Stimulated activated CD8-positive, alpha-beta memory T cell treated with anti-CD3 and anti-CD28 coated beads, Interleukin-7, amount 100 ng/mL, for 1 hour (primary cell): Measurements from ENCODE around the gene ARHGAP26.
"Not testable (repeated sequence)": the region's sequence is repeated elsewhere in the genome, so short reads cannot be mapped to it uniquely, and the experiment has no call there.

Experiments used
- DNase-seq, 2 donors: peaks; one replicate each; pipeline ENCODE4 v3.0.0-alpha.2; 2020; ENCODE audit warnings: low read depth in 2 of 2

Gene ARHGAP26

DNA sequence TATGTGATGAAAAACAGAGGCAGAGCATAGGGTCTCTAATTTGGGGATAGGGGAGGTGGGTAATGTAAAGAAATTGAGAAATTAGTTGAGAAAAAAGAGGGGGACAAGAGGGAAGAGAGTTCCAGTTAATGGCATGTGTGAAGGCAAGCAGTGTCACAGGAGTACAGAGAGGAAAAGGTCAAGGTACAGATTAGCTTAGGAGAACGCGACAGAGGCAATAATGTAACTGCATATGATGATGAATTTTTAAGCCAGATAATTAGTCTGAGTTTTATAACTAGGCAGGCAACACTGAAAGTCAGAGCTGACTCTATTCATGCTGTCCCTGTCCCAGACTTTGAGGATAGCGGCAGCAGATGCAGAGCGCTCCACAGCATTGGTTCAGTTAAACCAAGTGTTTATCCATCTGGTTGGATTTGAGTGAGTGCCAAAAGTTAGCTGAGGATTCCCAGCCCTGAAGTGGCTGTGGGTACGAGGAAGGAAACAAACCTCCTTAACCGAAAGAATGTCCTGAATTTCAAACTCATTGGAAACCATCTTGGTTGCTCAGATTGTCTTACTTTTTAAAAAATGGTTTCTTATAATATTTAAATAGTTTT, 315.2 kb downstream of the ARHGAP26 start:
- no peak for DNase-seq

DNA sequence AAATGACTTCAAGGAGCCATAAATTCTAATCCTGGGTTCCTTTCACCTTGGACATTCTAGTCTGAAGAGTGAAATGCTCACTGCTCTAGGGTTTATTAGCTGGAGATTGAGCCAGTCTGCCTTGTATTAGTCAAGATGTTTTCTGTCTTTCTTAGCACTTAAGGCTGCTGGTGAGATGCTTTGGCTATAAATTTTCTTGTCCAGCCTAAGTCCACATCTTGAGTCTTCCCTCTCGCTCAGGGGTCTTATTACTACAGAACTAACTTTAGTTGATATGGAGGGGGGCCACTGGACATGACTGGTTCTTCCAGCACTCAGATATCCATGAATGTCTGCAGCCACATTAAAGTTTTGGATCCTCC, 316.4 kb downstream of the ARHGAP26 start:
- no peak for DNase-seq

DNA sequence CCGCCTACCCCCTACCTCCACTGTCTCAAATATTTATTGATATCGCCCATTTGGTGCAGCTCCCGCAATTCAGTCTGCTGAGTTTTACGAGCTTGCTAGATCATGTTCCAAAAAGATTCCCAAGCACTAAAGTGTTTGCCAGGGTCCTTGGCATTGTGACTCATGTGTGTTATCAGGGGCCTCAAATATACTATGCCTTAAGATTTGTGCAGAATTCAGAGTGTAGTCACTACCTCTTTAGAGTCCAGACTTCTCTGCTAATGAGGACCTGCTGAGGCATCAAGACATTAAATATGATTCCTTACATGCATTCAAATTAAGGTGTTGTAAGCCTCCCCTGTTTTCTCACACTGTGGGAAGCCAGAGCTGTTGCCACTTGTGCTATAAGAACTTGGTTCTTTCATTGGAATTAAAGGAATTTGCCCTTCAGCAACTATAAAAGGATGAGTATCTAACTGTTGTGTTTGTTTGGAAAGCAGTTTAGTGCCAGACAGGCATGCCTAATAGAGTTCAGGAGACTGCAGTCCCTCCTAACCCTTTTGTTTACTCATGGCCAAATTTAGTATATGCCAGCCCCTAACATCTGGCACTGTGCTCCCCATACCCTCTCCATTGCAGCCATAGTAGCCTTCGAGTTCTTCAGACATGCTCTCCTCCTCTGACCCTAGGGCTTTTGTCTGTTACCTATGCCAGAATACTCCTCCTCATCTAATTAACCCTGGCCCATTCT, 316.9 kb downstream of the ARHGAP26 start:
- no peak for DNase-seq

DNA sequence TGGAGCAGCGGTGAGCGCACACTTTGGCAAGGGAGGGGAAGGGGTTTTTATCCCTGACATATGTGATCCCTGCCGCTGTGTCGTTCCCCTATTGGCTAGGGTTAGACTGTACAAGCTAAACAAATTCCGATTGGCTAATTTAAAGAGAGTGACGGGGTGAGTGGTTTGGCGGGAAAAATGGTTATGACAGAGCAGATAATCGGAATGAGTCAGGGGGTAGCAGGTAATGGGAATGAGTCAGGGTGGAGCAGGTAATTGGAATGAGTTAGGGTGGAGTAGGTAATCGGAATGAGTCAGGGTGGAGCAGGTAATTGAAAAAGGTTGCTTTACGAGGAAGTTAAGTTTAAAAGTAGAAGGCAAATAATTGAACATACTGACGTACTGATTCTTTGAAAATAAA, 318.5 kb downstream of the ARHGAP26 start:
- not testable (repeated sequence) for DNase-seq

DNA sequence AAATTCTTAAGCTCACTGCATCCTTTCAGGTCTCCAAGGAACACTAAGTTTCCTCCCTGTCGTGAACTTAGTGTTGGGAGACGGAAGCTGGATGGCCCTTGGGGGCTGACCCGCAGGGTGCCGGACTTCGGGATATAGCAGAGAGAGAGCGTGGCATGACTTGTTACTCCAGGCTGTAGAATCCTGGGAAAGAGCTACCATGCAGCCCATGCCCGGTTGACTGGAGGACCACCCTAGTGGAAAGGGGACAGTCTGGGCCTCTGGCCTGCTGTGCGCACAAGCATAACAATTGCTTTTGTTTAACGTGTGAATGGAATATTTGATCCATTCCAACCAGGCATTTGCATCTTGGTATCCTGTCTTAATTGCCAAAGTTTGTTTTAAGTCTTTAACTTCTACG, 319.9 kb downstream of the ARHGAP26 start:
- not testable (repeated sequence) for DNase-seq

DNA sequence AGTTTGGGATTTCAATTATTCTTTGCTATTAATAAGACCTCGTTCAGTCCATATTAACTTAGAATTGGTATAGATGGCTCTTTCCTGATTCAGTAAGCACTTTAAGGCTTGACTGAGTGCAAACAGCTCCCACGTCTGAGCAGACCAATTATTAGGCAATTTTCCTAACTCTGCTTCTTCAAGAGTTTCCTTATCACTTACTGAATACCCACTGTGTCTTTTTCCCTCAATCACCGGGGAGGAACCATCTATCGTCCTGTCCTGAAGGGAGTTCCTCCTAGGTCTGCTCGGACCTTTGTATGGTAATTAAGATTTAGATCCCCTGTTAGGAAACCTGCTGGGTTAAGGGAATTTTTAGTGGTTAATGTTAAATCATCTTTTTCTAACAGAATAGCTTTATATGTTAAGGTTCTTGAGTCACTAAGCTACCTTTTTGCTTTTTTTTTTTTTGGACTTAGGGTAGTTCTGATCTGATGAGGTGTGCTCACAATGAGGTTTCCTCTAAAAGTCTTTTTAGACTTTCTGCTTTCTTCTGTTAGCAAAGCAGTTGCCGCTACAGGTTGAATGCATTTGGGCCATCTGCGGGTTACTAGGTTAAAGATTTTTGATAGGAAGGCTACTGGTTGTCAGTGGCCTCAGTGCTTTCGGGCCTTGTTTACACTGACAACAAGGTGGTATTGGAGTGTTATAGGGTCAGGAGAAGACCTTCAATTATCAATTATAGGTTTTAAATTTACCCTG, 322.7 kb downstream of the ARHGAP26 start:
- DNase-seq = not testable (repeated sequence)

DNA sequence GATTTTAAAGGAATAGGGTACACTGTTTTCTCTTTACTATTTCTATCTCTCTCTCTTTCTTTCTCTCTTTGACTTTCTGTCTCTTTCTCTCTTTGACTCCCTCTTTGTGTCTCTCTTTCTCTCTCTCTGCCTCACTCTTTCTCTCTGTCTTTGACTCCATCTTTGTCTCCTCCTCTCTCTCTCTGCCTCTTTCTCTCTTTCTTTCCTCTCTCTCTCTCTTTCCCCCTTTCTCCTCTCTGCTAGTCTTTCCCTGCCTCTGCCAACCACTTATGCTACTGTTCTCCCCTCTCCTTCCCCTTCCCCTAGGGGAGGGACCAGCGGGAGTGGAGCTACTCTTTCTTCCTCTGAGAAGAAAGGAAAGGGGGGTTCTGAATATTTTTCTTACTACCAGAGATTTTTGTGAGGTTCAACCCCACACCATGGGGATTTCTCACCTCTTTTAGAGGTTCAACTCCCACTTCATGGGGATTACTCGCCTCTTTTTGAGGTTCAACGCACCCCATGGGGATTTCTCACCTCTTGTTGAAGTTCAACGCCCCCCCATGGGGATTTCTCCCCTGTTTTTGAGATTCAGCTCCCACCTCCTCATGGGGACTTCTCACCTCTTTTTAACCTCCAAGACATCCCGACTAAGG, 323.4 kb downstream of the ARHGAP26 start:
- no peak for DNase-seq

DNA sequence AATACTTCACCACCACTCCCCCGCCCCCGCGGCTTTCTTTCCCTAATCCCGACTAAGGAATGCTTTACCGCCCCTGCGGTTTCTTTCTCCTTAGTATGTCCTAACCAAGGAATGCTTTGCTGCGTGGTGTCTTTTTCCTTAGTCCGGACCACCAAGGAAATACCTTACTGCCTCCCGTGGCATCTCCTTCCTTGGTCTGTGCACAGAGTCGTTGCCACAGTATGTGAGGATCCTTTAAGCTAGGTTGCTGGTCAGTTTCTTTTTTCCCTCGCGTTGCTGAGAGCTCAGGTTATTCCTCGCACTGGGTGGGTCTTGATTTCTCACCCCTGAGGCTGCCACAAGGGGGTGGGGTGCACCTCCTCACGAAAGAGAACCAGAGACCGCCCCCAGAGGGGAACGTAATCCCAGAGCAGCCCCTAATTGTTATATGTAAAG, 323.9 kb downstream of the ARHGAP26 start:
- no peak for DNase-seq

DNA sequence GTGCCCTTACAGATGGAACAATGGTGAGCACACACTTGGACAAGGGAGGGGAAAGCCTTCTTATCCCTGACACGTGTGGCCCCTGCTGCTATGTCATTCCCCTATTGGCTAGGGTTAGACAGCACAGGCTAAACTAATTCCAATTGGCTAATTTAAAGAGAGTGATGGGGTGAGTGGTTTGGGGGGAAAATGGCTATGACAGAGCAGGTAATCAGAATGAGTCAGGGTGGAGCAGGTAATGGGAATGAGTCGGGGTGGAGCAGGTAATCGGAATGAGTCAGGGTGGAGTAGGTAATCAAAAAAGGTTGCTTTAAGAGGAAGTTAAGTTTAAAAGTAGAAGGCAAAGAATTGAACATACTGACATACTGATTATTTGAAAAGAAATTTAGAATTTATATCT, 324.4 kb downstream of the ARHGAP26 start:
- DNase-seq = not testable (repeated sequence)

DNA sequence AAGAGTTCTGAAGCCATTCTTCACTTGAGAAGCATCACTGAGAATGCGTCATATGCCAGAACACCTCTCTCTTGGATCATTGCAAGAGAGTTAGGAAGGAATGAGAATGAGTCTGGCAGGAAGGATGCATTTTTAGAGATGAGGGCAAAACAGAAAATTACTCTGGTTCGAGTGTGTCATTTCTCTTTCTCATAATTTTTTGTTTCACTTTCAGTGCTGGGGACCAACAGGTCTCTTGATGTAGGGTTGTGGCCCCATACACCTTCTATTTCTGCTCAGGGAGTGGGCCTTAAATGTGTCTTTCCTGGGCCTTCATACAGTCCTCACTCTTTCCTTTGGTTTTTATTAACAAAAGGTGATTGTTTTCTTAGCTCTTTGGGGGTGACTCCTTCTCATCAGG, 330.9 kb downstream of the ARHGAP26 start:
- no peak for DNase-seq

DNA sequence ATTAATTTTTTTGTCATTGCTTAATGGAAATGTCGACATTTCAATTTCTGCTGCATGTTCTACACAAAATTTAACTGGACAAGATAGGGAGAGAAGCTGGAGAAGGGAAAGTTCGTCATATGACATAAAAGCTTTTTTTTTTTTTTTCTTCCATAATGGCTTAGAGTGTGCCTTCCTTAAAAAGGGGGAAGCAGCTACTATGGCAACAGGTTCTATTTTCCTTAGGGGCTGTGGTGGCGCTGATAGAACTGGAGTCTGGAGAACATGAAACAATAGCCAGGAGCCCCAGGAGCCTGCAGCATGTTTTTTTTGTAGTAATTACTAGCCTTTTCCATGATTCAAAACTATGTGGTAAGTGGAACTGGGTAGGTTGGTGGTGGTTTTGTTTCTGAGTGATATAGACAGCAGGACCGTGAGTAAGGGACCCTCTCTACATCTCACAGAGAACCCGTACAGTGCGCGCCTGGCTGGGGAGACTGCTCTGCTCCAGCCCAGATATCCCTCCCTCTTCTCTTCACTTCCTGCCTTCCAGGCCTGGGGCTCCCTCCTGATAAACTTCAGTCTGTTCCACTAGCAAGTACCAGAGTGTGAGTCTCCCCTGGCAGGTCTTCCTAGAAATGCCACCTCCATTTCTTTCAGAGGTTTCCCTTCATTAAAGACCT, 331.7 kb downstream of the ARHGAP26 start:
- DNase-seq = no peak

DNA sequence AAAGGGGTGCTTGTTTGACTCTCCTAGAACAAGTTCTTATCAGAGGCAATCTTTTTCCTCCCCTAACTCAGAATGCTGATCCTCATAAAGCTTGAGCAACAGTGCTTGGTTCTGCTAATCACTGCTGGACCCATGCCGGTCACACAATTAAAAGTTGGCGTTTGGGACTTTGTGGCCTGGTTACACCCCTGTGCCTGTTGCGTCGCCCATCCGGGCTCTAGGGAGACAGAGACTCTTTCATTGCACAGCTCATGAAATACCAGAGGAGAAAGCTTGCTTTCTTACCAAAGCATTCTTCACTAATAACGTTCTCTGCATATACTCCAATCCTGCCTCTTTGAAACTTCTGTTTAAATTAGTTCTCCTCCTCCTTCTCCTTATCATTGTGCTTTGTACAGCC, 332.2 kb downstream of the ARHGAP26 start:
- DNase-seq = no peak

DNA sequence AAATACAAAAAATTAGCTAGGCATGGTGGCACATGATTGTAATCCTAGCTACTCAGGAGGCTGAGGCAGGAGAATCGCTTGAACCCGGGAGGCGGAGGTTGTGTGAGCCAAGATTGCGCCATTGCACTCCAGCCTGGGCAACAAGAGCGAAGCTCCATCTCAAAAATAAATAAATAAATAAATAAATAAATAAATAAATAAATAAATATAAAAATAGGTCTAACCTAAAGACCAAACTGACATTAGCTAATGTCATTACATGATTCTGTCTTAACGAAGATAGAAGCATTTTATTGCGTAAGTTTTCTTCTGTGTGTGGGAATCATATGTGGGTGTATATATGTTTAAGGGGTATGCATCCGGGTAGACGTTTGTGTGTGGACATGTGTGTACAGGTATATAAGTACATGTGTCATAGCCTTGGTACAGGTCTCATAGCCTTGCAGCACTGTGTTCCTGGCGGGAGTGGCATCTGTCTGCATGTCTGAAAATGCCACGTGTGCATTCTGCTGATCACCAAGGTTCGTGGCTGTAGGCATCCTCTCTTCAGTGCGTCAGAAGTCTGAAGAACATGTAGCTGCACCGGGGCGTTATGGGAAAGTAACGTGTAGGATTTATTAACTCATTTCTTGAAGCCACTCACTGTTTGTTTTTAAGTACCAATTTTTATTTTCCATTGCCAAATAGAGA, 335.2 kb downstream of the ARHGAP26 start:
- DNase-seq = no peak

DNA sequence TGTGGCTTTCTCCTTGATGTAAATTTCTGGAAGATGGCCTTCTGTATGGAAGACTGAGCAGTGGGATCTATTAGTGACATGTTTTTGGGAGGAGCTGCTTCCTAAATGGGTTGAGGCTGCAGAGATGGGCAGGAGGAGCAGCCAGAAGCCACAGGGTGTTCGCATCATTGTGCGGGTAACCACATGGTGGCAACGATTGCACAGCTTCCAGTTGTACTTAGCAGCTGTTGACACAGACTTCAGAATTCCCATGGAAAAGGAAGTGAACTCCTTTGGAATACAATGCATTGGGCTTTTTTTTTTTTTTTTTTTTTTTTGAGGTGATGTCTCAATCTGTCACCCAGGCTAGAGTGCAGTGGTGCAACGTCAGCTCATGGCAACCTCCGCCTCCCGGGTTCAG, 336.0 kb downstream of the ARHGAP26 start:
- DNase-seq = no peak

DNA sequence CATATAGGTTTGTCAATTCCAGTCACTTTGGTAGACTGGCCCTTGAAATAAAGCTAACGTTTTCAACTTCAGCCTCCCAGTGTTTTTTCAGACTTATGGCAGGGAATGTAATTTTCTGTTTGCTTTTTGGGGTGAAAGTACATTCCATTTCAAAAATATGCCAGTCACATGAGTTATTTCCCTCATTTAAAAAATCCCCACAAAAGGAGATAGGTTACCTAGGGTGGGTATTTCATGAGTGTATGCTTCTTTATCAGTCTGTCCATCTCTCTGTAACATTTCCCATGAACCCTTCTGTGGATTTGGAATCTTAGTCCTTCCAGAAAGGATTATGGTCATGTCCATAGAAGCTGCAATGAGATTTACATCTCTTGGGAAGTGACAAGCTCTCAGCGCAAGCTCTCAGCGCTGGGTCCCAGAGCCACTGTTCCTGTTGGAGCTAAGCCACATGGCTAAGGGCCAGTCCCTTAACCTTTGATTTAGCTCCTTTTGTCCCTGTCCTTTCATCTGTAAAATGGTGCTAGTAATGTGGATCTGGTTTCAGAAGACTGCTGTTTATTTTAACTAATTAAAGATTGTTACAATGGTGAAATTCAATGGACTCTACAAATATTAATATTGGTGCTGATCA, 338.4 kb downstream of the ARHGAP26 start:
- no peak for DNase-seq

DNA sequence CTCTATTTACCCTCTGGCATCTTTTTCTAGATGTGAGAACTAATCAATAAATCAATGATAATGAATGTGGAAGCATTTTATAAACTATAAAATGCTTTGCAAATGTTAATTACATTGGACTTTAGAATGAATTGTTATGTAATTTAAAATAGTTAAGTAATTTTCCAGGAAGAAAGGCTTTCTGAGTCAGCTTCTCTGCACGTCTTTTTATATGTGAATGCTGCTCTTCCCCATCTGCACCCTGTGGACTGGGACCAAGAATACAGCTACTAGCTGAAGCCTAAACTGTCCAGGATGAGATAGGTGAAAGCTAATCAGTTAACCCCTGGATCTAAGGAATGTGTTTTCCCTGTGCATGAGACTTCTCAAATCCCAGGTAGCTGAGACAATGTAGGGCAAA, 340.4 kb downstream of the ARHGAP26 start:
- no peak for DNase-seq

DNA sequence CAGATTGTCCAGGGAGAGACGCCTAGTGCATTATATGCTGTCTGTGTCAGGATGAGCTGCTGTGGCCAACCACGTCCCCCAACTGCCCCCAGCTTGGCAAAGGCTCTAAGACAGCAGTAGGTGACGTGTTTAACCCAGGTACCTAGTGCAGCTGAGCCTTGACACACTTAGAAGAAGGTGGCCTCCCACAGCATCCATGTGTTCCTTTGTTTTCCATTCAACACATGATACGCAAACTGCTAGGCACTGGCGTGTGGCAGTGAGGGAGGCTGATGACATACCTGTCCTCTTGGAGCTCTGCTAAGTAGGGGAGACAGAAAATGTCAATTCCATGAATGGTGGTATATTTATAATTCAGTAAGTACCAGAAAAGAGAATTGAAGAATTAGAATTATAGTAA, 341.6 kb downstream of the ARHGAP26 start:
- no peak for DNase-seq

DNA sequence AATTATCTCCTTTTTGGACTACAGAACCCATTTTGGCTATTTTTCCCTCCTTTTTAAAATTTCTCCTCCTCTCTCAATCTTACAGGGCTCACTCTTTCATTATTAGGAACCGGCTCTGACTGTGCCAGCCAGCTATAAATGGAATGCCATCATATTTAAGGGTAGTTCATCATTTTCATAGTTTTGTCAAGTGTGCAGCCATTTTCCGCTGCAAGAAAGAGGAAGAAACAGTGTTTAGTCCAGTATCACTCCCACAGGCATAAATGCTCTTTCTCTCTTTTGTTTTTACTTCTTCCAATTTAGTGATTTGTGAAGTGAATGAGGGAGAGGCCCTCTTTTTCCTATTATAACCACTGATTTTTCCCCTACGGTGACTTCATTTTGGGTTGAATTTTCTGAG, 343.3 kb downstream of the ARHGAP26 start:
- no peak for DNase-seq

DNA sequence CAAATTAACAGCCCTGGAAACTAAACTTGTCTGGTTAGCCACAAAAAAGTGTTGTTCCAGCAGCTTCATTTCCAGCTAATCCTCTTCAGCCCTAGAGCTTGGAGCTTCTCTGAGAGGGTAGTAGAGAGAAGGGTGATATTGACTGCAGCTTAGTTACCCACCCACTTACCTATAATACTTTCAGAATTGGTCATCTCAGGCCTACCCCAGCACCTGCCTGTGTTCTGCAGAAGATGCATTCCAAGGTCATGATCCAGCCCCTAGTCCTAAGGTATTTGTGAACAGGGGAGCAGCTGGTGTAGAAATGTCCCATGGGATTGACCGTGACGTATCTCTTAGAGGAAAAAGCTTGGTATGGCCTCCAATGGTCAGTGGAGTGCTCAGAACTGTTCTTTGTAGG, 344.3 kb downstream of the ARHGAP26 start:
- DNase-seq = no peak

DNA sequence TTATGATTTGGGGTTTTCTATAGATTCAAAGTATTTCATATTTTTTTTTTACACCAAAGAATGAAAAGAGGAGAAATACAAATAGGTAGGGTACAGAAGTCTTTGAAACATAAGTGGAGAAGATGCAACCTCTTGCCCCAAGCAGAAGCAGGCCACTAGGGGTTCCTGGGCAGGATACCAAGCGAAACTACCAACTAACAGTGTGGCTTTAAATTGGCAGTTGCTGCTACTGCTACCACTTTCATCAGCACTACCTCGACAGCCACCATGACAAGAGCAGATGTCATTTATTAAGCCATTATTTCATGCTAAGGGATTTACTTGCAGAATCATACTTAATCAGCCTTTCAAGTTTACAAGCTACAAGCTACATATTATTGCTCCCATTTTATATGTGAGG, 345.2 kb downstream of the ARHGAP26 start:
- DNase-seq = no peak

DNA sequence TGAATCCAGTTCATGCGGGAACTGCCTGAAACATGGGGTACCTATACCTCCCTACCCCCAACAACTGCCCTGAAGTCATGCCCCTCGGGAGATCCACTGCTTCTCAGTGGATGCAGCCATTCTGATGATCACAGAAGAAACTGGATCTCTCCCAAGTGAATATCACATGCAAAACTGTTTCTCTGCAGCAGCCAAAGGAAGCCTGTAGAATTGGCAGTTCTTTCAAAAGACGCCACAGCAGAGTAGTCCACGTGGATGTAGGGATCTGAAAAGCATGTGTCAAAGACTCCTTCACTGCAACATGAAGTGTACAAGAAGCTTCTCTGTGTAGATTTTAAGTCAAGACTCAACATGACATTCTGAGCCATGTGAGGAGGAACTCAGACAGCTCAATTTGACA, 346.6 kb downstream of the ARHGAP26 start:
- no peak for DNase-seq
